ENCODE results near the gene RDH13.

DNA sequence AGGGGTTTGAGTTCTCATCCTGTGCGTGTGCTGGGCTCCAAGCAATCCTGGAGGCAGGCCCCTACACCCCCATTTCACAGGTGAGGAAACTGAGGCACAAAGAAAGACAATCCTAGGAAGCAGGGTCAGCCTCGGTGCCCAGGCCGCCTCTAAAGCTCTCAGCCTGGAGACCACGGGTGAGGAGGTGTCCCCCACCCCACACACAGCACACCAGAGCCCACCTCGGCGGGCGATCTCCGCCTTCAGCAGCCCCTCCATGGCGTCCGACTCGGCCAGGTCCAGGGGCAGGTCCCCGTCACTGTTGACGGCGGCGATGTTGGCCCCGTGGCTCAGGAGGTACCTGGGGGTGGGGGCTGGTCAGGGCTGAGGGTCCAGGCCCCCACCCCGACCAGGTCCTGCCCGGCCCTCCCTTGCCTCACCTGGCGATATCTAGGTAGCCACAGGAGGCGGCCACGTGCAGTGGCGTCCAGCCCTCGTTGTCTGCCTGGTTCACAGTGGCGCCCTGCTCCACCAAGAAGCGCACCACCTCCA is 49.4 kb upstream of the RDH13 start:
- TF ChIP-seq POLR2A (IDR thresholded peaks at IDR 0.05; ENCODE audit: low read depth, low read length) (no peak), POLR2AphosphoS5 (IDR thresholded peaks at IDR 0.05; ENCODE audit: low read depth, low read length) (no peak), TAF1 (IDR thresholded peaks at IDR 0.05; ENCODE audit: borderline replicate concordance, low read depth, low read length) (no peak)

Measured in GM12892 (cell line).